Activated gamma-delta T cell (primary cell): ENCODE measurements around the gene LRFN2.

Experiments
- DNase-seq: peaks from one replicate; lab custom pipeline; 2025; lab: John Stamatoyannopoulos, UW

The LRFN2 gene

GRCh38 chr6:40476673-40477072 lies 110.5 kb downstream of the LRFN2 start:
- DNase-seq, result no peak

- DNase-seq, result no peak
Observed at GRCh38 chr6:40474937-40475336, 112.2 kb downstream of the LRFN2 start.

GRCh38 chr6:40473026-40473425 lies 114.1 kb downstream of the LRFN2 start:
- DNase-seq, result no peak

- no peak for DNase-seq
Observed at GRCh38 chr6:40472353-40472752, 114.8 kb downstream of the LRFN2 start.

- no peak for DNase-seq
Observed at GRCh38 chr6:40471243-40471642, 115.9 kb downstream of the LRFN2 start.

- no peak for DNase-seq
Observed at GRCh38 chr6:40469323-40469722, 117.8 kb downstream of the LRFN2 start.

GRCh38 chr6:40466986-40467539 lies 120.1 kb downstream of the LRFN2 start:
- DNase-seq, result no peak

- DNase-seq, result no peak
Observed at GRCh38 chr6:40461643-40462042, 125.5 kb downstream of the LRFN2 start.

GRCh38 chr6:40460380-40460779 lies 126.8 kb downstream of the LRFN2 start:
- DNase-seq, result no peak

- no peak for DNase-seq
Observed at GRCh38 chr6:40457261-40457660, 129.9 kb downstream of the LRFN2 start.

- no peak for DNase-seq
Observed at GRCh38 chr6:40456390-40457013, 130.7 kb downstream of the LRFN2 start.

- DNase-seq, result no peak
Observed at GRCh38 chr6:40455686-40456389, 131.3 kb downstream of the LRFN2 start.

- no peak for DNase-seq
Observed at GRCh38 chr6:40450483-40450882, 136.7 kb downstream of the LRFN2 start.

GRCh38 chr6:40444811-40445210 lies 142.4 kb downstream of the LRFN2 start:
- DNase-seq, result no peak

GRCh38 chr6:40444312-40444711 lies 142.9 kb downstream of the LRFN2 start:
- no peak for DNase-seq

- DNase-seq, result no peak
Observed at GRCh38 chr6:40443842-40444241, 143.3 kb downstream of the LRFN2 start.

- DNase-seq, result no peak
Observed at GRCh38 chr6:40442591-40442990, 144.6 kb downstream of the LRFN2 start.

- no peak for DNase-seq
Observed at GRCh38 chr6:40441150-40441549, 146.0 kb downstream of the LRFN2 start.

- no peak for DNase-seq
Observed at GRCh38 chr6:40440053-40440452, 147.1 kb downstream of the LRFN2 start.

- DNase-seq, result no peak
Observed at GRCh38 chr6:40439026-40439800, 148.0 kb downstream of the LRFN2 start.

GRCh38 chr6:40438246-40438887 lies 148.8 kb downstream of the LRFN2 start:
- no peak for DNase-seq

- no peak for DNase-seq
Observed at GRCh38 chr6:40437631-40438030, 149.5 kb downstream of the LRFN2 start.
